ENCODE results near the gene ABL1. TPM values are rescaled to one million over a fixed set of nuclear protein-coding genes. Genes with fewer than 3 reads are reported as not detected.

ABL1 gene
- total RNA-seq, 4 donors from 2014 or later, result 90.9 to 151 (median 133) TPM

- no peaks in the 10 kb centered on the region for H3K9me3 ChIP-seq
- intact Hi-C loops (cut with DNase I), result no loop called here
- peaks cover 0 to 16% (median 15%) of the 10 kb centered on the region in 4 donors for H3K4me1 ChIP-seq
- no peaks in the 10 kb centered on the region for H3K27me3 ChIP-seq
- 85% methylated on average over 15 of the region's 16 CpGs for WGBS
- no peak for TF ChIP-seq EP300 (IDR thresholded peaks at IDR 0.05)
- no peak for TF ChIP-seq POLR2AphosphoS5 (IDR thresholded peaks at IDR 0.05)
- no peak for TF ChIP-seq POLR2A (IDR thresholded peaks at IDR 0.05; ENCODE audit: low read depth)
- TF ChIP-seq CTCF (IDR thresholded peaks at IDR 0.05), result no peak
- no peak overlapping the region for H3K27ac ChIP-seq (replicated peaks in 1 of 4)
- H3K36me3 ChIP-seq, result peaks cover 75 to 100% (median 90%) of the 10 kb centered on the region in 4 donors
- no peak overlapping the region for H3K4me3 ChIP-seq
- no peak for DNase-seq (ENCODE audit: extremely low spot score)
These were observed 45.7 kb downstream of the ABL1 start for GRCh38 chr9:130880599-130881220.

DNA sequence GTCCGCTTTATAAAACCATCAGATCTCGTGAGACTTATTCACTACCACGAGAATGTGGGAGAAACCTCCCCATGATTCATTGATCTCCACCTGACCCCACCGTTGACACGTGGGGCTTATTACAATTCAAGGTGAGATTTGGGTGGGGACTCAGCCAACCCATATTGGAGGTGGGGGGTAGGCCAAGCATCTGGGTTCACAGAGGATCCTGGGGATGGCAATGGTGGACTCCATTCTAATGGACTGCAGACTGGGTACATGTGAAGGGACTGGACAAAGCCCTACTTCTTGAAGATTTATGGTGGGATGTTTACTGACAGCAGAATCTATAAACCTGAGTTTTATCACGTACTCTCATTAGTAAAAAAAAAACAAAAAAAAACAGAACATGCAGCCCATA lies 46.5 kb downstream of the ABL1 start:
- no peak overlapping the region for H3K27ac ChIP-seq (replicated peaks in 1 of 4)
- intact Hi-C loops (cut with DNase I), result no loop called here
- H3K27me3 ChIP-seq, result no peaks in the 10 kb centered on the region
- H3K9me3 ChIP-seq, result no peaks in the 10 kb centered on the region
- no peak for DNase-seq (ENCODE audit: extremely low spot score)
- peaks cover 80 to 100% (median 91%) of the 10 kb centered on the region in 4 donors for H3K36me3 ChIP-seq
- peaks cover 0 to 24% (median 23%) of the 10 kb centered on the region in 4 donors for H3K4me1 ChIP-seq
- TF ChIP-seq EP300 (IDR thresholded peaks at IDR 0.05), result no peak
- TF ChIP-seq CTCF (IDR thresholded peaks at IDR 0.05), result no peak
- no peak for TF ChIP-seq POLR2AphosphoS5 (IDR thresholded peaks at IDR 0.05)
- no peak for TF ChIP-seq POLR2A (IDR thresholded peaks at IDR 0.05; ENCODE audit: low read depth)
- no peak overlapping the region for H3K4me3 ChIP-seq
- 79% methylated on average over 6 of the region's 6 CpGs for WGBS

GRCh38 chr9:130882696-130883225 lies 47.7 kb downstream of the ABL1 start:
- H3K27ac ChIP-seq (replicated peaks in 1 of 4), result peak overlapping the region in 1 of 4 donors; percentile 14
- no peaks in the 10 kb centered on the region for H3K27me3 ChIP-seq
- no peak for TF ChIP-seq EP300 (IDR thresholded peaks at IDR 0.05)
- TF ChIP-seq POLR2A (IDR thresholded peaks at IDR 0.05; ENCODE audit: low read depth), result no peak
- no peak for TF ChIP-seq POLR2AphosphoS5 (IDR thresholded peaks at IDR 0.05)
- TF ChIP-seq CTCF (IDR thresholded peaks at IDR 0.05), result no peak
- DNase-seq (ENCODE audit: extremely low spot score), result no peak
- H3K4me3 ChIP-seq, result no peak overlapping the region
- H3K36me3 ChIP-seq, result peaks cover 87 to 100% (median 99%) of the 10 kb centered on the region in 4 donors
- intact Hi-C loops (cut with DNase I), result no loop called here
- WGBS, result 87% methylated on average over 11 of the region's 15 CpGs
- H3K9me3 ChIP-seq, result no peaks in the 10 kb centered on the region
- peaks cover 0 to 37% (median 35%) of the 10 kb centered on the region in 4 donors for H3K4me1 ChIP-seq

DNA sequence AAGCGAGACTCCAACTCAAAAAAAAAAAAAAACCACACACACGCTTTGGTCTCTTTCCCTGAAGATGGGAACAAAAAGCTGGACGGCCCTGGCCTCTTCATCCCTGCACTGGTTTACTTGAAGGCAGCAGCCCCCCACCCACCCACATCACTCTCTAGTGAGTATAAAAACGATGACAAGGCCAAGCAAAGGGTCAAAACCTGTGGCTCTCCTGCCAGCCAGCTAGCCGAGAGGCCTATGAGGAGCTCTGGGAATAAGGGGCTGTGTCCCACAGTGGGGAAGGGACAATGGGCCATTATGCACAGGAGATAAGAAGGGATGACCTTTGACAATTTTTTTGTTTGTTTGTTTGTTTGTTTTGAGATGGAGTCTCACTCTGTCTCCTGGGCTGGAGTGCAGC lies 48.4 kb downstream of the ABL1 start:
- no peak overlapping the region for H3K27ac ChIP-seq (replicated peaks in 1 of 4)
- intact Hi-C loops (cut with DNase I), result no loop called here
- 80% methylated on average over 5 of the region's 5 CpGs for WGBS

More for the DNA sequence above, 48.4 kb downstream of the ABL1 start:
- Histone ChIP-seq H3K9me3 (no peaks in the 10 kb centered on the region), H3K4me1 (peaks cover 0 to 42% (median 42%) of the 10 kb centered on the region in 4 donors), H3K36me3 (peaks cover 88 to 100% (median 100%) of the 10 kb centered on the region in 4 donors), H3K4me3 (no peak overlapping the region), H3K27me3 (no peaks in the 10 kb centered on the region)
- DNase-seq (ENCODE audit: extremely low spot score), result no peak
- TF ChIP-seq POLR2A (IDR thresholded peaks at IDR 0.05; ENCODE audit: low read depth) (no peak), POLR2AphosphoS5 (IDR thresholded peaks at IDR 0.05) (no peak), EP300 (IDR thresholded peaks at IDR 0.05) (no peak), CTCF (IDR thresholded peaks at IDR 0.05) (no peak)
